SK-N-SH (cell line): ENCODE data around the gene ADGRF5.

Source experiments
- CTCF ChIP-seq: fragments of 200-600 bp; sonication (generic); IDR thresholded peaks from 2 replicates; pipeline ENCODE4 v1.6.1; 2017; ENCODE audit warnings: antibody characterized with exemption, mild to moderate bottlenecking, moderate library complexity
- ELF1 ChIP-seq: IDR thresholded peaks from 2 replicates; pipeline ENCODE4 v1.4.0; 2012
- RAD21 ChIP-seq: IDR thresholded peaks from 2 replicates; pipeline ENCODE4 v1.6.1; 2012; ENCODE audit warnings: mild to moderate bottlenecking, low read length

DNA sequence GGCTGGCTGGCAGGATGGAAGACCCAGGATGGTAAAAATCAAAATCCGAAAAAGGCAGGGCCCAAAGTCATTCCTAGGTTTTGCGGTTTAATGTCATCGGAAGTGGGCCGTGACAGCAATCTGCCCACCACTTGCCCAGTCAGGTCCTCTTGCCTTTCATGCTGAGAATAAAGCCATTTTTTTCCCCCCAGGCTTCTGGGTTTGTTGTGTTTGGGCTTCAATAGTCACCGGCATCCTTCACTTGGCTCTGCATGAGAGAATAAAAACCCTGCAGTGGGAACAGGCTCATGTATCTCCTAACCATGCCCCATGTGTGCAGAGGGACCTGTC lies 72.4 kb downstream of the ADGRF5 start:
- TF ChIP-seq CTCF (no peak), ELF1 (no peak), RAD21 (no peak)
